ENCODE data around the gene ZNF785. TPM values are rescaled to one million over a fixed set of nuclear protein-coding genes. Genes with fewer than 3 reads are reported as not detected.

The ZNF785 gene
- total RNA-seq, 4 donors from 2014 or later = 6.9 to 17.0 (median 12.2) TPM

DNA sequence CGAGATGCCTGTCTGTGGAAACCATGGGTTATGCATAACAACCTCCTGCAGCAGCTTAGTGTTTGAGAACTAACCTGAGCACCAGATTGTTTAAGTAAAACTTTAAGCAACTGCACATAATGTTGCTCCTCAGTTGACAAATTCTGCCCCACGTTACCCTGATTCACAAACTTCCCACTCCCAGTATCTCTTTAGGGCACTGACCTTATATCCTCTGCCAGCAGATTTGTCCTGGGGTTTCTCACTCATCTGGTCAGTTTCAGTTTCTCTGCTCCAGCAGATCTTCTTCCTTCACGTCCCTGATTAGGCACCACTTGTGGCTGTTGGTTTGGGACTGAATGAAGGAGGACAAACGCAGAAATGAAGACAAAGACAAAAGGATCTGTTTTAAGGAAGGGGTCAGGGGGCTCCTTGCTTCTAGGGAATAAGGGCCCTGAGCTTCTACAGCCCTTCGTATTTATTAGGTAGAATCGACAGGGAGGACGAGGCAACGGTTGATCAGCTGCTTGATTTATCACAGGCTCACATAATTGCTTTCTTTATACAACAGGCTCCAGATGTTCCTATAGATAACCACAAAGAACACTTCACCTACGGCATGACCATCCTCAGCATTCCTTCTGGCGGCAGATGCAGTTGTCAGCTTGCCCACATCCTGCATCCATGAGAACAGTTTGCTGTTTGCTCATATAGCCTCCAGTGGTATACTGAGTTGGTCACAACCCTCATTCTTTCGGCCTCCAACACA, 38.2 kb upstream of the ZNF785 start:
- ATAC-seq = no peak

DNA sequence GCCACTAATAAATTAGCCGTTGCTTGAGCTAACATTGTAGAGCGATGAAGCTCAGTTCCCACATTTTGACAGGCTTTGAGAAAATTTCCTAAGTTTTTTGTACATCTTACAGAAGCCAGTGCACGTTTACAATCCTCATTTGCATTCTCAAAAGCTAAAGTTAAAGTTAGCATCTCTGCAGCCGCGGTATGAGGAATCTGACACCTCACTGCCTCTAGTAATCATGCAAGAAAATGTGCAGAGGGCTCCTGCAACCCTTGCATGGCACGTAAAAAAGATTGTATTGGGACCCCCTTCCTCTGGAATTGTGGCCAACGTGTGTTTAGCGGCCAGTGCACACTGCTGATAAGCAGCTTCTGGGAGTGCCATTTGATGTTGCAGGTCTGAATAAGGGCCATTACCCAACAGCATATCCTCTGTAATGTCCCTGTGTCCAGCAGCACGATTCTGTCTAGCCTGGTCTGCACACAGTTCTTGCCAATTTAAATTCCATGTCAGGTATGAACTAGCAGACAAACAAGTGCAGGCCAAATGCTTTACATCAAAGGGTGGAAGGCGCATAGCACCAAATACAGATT, 37.0 kb upstream of the ZNF785 start:
- 34 to 66% methylated on average over 9 of the region's 10 CpGs for WGBS, 2 donors (ENCODE audit: low coverage in 1 of 2)
- Histone ChIP-seq H3K36me3 (no peaks in the 10 kb centered on the region), H3K27me3 (peaks cover 18% of the 10 kb centered on the region), H3K9me3 (no peaks in the 10 kb centered on the region), H3K4me1 (no peaks in the 10 kb centered on the region), H3K4me3 (no peak overlapping the region), H3K27ac (no peak overlapping the region)
- ATAC-seq = no peak
- no peak for TF ChIP-seq EP300 (IDR thresholded peaks at IDR 0.05)
- no peak for TF ChIP-seq POLR2AphosphoS5 (IDR thresholded peaks at IDR 0.05)
- no peak for TF ChIP-seq POLR2A (IDR thresholded peaks at IDR 0.05)
- TF ChIP-seq, protein P1, sequence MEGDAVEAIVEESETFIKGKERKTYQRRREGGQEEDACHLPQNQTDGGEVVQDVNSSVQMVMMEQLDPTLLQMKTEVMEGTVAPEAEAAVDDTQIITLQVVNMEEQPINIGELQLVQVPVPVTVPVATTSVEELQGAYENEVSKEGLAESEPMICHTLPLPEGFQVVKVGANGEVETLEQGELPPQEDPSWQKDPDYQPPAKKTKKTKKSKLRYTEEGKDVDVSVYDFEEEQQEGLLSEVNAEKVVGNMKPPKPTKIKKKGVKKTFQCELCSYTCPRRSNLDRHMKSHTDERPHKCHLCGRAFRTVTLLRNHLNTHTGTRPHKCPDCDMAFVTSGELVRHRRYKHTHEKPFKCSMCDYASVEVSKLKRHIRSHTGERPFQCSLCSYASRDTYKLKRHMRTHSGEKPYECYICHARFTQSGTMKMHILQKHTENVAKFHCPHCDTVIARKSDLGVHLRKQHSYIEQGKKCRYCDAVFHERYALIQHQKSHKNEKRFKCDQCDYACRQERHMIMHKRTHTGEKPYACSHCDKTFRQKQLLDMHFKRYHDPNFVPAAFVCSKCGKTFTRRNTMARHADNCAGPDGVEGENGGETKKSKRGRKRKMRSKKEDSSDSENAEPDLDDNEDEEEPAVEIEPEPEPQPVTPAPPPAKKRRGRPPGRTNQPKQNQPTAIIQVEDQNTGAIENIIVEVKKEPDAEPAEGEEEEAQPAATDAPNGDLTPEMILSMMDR (IDR thresholded peaks at IDR 0.05) = no peak

More for the DNA sequence above, 38.2 kb upstream of the ZNF785 start:
- H3K27me3 ChIP-seq = peaks cover 10% of the 10 kb centered on the region
- H3K4me3 ChIP-seq = no peak overlapping the region
- TF ChIP-seq POLR2AphosphoS5 (IDR thresholded peaks at IDR 0.05) (no peak), POLR2A (IDR thresholded peaks at IDR 0.05) (no peak), EP300 (IDR thresholded peaks at IDR 0.05) (no peak)
- TF ChIP-seq, protein P1 (IDR thresholded peaks at IDR 0.05) = no peak
- H3K36me3 ChIP-seq = no peaks in the 10 kb centered on the region
- WGBS, 2 donors (ENCODE audit: low coverage in 1 of 2) = 75 to 79% methylated on average over 9 of the region's 11 CpGs
- H3K9me3 ChIP-seq = no peaks in the 10 kb centered on the region
- H3K4me1 ChIP-seq = peaks cover 0 to 3% (median 0%) of the 10 kb centered on the region in 3 donors
- H3K27ac ChIP-seq = no peak overlapping the region

DNA sequence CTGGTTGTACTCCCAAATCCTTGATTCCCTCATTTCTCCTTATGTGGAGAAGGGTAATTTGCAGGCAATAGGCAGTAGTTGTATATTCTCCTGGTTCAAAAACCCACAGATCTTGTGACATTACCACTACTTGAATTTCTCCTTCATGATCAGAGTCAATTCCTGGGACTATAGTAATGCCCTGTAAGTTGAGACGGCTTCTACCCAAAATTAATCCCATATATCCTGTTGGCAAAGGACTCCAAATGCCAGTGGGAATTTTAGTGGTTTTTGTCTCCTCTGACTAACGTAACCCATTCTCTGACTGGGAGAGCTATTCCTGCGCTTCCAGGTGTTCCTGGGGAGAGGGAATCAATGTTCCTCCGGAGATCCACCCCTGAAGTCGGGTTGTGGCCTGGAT, 36.3 kb upstream of the ZNF785 start:
- H3K36me3 ChIP-seq = no peaks in the 10 kb centered on the region
- H3K27ac ChIP-seq = no peak overlapping the region
- no peak for TF ChIP-seq EP300 (IDR thresholded peaks at IDR 0.05)
- no peak for TF ChIP-seq POLR2A (IDR thresholded peaks at IDR 0.05)
- TF ChIP-seq, protein P1 (IDR thresholded peaks at IDR 0.05) = no peak
- TF ChIP-seq POLR2AphosphoS5 (IDR thresholded peaks at IDR 0.05) = no peak
- no peak overlapping the region for H3K4me3 ChIP-seq
- 63 to 81% methylated on average over 2 to 3 of the region's 5 CpGs for WGBS, 2 donors (ENCODE audit: low coverage in 1 of 2)
- ATAC-seq = no peak
- no peaks in the 10 kb centered on the region for H3K9me3 ChIP-seq
- no peaks in the 10 kb centered on the region for H3K4me1 ChIP-seq
- H3K27me3 ChIP-seq = peaks cover 19% of the 10 kb centered on the region

DNA sequence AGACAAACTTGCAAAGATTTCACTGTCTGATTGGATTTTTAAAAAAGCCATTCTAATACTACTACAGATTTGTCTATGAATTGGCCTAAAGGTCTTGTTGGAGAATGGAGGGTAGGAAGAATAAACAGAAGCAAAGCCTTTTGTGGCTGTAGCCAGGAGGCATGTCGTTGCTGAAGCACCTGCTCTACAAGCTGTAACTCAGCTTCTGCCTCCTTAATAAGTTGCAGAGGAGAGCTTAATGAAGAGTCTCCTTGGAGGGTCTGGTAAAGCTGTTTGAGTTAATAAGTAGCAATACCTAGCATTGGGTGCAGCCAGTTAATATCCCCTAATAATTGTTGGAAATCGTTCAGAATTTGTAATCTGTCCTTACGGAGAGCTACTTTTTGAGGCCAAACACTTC, 34.7 kb upstream of the ZNF785 start:
- no peak overlapping the region for H3K4me3 ChIP-seq
- H3K36me3 ChIP-seq = no peaks in the 10 kb centered on the region
- WGBS, 2 donors (ENCODE audit: low coverage in 1 of 2) = 61 to 72% methylated on average over 3 of the region's 3 CpGs
- peaks cover 27% of the 10 kb centered on the region for H3K27me3 ChIP-seq
- TF ChIP-seq, protein P1 (IDR thresholded peaks at IDR 0.05) = no peak
- TF ChIP-seq POLR2A (IDR thresholded peaks at IDR 0.05) (no peak), EP300 (IDR thresholded peaks at IDR 0.05) (no peak), POLR2AphosphoS5 (IDR thresholded peaks at IDR 0.05) (no peak)
- no peak for ATAC-seq
- no peaks in the 10 kb centered on the region for H3K9me3 ChIP-seq
- H3K27ac ChIP-seq = no peak overlapping the region
- H3K4me1 ChIP-seq = no peaks in the 10 kb centered on the region

GRCh38 chr16:30619638-30620037, 34.1 kb upstream of the ZNF785 start:
- Histone ChIP-seq H3K27ac (no peak overlapping the region), H3K27me3 (peaks cover 32% of the 10 kb centered on the region), H3K4me3 (no peak overlapping the region), H3K9me3 (no peaks in the 10 kb centered on the region), H3K4me1 (no peaks in the 10 kb centered on the region), H3K36me3 (no peaks in the 10 kb centered on the region)
- WGBS, 2 donors (ENCODE audit: low coverage in 1 of 2) = 83% methylated on average over 4 to 5 of the region's 5 CpGs
- ATAC-seq = no peak
- TF ChIP-seq POLR2A (IDR thresholded peaks at IDR 0.05) (no peak), POLR2AphosphoS5 (IDR thresholded peaks at IDR 0.05) (no peak), EP300 (IDR thresholded peaks at IDR 0.05) (no peak)
- TF ChIP-seq, protein P1 (IDR thresholded peaks at IDR 0.05) = no peak

Data from gastroesophageal sphincter (tissue), 4 donors.